Neutrophil (primary cell): ENCODE measurements around the gene DYRK1A.
A peak's percentile ranks its signal among the peaks of the same experiment; 100 is the strongest.

Experiments used
- H3K27ac ChIP-seq: fragments of 200-600 bp; sonication (generic); 2 replicates; pipeline ENCODE4 v1.5.1; 2016; ENCODE audit warnings: mild to moderate bottlenecking, moderate library complexity
- H3K27me3 ChIP-seq: fragments of 200-600 bp; sonication (generic); 2 replicates; pipeline ENCODE4 v1.6.0; 2016; ENCODE audit warnings: mild to moderate bottlenecking
- H3K36me3 ChIP-seq: fragments of 200-600 bp; sonication (generic); 2 replicates; pipeline ENCODE4 v1.5.1; 2017
- H3K4me1 ChIP-seq, 2 experiments: fragments of 200-600 bp in 1 of 2; sonication (generic) in 1 of 2; 1 replicate in 1 of 2; 2 replicates in 1 of 2; pipeline versions ENCODE4 v1.5.1 to v1.6.1; 2013 to 2016; ENCODE audit warnings: low read depth in 1 of 2, low read length in 1 of 2, mild to moderate bottlenecking in 1 of 2, moderate library complexity in 1 of 2; ENCODE audit not compliant: control insufficient read depth in 1 of 2, insufficient read depth in 1 of 2
- H3K4me3 ChIP-seq, 2 experiments: fragments of 200-600 bp in 1 of 2; sonication (generic) in 1 of 2; 1 replicate in 1 of 2; 2 replicates in 1 of 2; pipeline ENCODE4 v1.5.1; 2013 to 2016; ENCODE audit warnings: low read depth in 1 of 2, low read length in 1 of 2, mild to moderate bottlenecking in 1 of 2, moderate library complexity in 1 of 2
- H3K9me3 ChIP-seq: fragments of 200-600 bp; sonication (generic); 2 replicates; pipeline ENCODE4 v1.5.1; 2016
- TF ChIP-seq, protein P1 (sequence below): fragments of 200-600 bp; sonication (generic); IDR thresholded peaks from 2 replicates; pipeline ENCODE4 v1.5.1; 2016; ENCODE audit warnings: antibody characterized with exemption

Gene DYRK1A

DNA sequence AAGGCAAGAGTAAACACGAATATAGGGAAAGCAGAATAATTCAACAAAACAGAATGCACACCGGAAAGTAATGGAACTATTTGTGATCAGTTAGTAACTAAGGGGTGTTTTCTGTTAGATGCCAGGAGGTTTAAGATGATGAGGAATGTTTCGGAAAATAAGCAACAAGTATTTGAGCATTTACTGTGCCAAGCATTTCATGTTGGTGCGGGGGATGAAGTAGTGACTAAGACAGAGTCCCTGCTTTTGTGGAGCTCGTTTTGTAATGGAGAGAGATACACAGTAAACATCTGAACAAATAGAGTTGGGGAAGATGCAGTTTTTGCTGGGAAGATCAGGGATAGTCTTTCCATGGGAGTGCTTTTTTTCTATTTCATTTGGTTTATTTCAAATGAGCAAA lies 78.7 kb downstream of the DYRK1A start:
- H3K27ac ChIP-seq, result peak overlapping the region; percentile 7

DNA sequence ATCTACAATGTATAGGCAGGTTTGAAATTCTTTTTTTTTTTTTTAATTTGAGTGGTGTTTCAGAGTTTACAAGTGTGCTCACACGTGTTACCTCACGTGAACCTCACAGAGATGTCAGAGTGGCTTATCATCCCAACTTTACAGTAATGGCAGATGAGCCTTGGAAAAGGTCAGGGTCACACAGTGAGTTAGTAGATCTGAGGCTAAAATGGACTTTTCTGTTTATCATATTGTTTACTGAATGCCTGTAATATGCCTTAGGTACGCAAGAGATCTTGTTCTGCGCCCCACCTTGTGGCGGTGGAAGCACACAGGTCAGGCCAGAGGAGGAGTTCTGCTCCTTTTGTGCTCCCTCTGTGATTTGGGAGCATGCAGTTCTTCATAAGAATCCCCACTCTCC lies 80.0 kb downstream of the DYRK1A start:
- H3K4me3 ChIP-seq, result no peak overlapping the region
- TF ChIP-seq, protein P1, sequence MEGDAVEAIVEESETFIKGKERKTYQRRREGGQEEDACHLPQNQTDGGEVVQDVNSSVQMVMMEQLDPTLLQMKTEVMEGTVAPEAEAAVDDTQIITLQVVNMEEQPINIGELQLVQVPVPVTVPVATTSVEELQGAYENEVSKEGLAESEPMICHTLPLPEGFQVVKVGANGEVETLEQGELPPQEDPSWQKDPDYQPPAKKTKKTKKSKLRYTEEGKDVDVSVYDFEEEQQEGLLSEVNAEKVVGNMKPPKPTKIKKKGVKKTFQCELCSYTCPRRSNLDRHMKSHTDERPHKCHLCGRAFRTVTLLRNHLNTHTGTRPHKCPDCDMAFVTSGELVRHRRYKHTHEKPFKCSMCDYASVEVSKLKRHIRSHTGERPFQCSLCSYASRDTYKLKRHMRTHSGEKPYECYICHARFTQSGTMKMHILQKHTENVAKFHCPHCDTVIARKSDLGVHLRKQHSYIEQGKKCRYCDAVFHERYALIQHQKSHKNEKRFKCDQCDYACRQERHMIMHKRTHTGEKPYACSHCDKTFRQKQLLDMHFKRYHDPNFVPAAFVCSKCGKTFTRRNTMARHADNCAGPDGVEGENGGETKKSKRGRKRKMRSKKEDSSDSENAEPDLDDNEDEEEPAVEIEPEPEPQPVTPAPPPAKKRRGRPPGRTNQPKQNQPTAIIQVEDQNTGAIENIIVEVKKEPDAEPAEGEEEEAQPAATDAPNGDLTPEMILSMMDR, result no peak
- H3K4me1 ChIP-seq, result peaks cover 9 to 11% of the 10 kb centered on the region in 2 experiments
- no peaks in the 10 kb centered on the region for H3K9me3 ChIP-seq
- no peaks in the 10 kb centered on the region for H3K27me3 ChIP-seq
- H3K27ac ChIP-seq, result peak overlapping the region; percentile 32
- H3K36me3 ChIP-seq, result no peaks in the 10 kb centered on the region

More for the DNA sequence above, 78.7 kb downstream of the DYRK1A start:
- TF ChIP-seq, protein P1, result no peak
- peaks cover 3 to 5% of the 10 kb centered on the region in 2 experiments for H3K4me1 ChIP-seq
- H3K27me3 ChIP-seq, result no peaks in the 10 kb centered on the region
- no peaks in the 10 kb centered on the region for H3K36me3 ChIP-seq
- no peaks in the 10 kb centered on the region for H3K9me3 ChIP-seq
- H3K4me3 ChIP-seq, result no peak overlapping the region

DNA sequence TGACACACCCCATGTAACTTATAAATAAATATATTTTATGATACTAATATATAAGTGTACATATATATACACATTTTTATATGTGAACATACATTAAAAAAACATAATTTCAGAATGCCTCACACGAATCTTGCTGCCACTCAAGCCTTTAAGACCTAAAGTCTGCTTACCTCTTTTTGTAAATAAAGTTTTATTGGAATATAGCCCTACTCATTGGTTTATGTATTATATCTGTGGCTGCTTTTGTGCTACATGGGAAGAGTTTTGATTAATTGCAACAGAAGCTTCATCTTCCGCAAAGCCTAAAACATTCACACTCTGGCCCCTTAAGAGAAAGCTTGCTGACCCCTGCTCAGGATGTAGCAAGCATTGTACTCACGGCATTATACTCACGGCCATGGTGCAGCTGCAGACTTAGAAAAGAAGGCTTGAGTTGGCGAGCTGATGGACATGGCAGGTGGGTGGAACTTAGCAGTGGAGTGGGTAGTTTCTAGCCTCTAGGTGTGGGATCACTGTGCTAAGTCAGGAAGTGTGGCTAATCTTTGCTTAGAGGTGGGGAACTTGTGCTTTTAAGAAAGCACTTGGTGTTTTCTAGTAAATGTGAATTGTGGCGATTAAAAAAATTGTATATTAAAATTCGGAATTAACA lies 80.8 kb downstream of the DYRK1A start:
- Histone ChIP-seq H3K27ac (peak overlapping the region; percentile 32), H3K27me3 (no peaks in the 10 kb centered on the region), H3K36me3 (no peaks in the 10 kb centered on the region), H3K9me3 (no peaks in the 10 kb centered on the region), H3K4me3 (no peak overlapping the region), H3K4me1 (peaks cover 9 to 11% of the 10 kb centered on the region in 2 experiments)
- TF ChIP-seq, protein P1, result no peak

DNA sequence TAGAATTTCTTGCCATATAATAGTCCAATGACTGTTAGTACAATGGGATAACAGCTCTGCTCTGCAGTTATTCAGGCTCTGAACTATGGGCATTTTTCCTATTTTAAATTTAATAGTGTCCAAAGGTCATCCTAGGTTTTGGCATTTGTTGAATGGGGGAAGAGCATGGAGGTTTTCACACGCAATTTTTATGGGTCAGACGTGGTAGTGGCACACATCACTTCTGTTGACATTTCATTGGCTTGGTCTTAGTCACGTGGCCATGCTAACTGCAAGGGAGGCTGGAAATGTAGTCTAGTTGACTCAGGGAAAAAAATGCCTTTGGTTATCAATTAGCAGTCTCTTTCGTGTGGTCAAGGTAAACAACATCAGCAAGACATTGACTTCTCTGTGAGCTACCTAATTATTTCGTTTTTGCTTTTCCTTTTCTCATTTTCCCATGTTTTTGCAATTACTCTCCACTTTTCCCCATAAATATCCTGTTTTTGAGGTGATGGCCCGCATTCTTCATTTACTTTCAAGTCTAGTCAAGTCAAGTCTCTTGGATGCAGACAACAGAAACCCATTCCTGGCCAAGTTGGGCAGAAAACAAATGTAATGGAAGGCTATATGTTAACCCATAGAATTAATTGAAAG lies 82.8 kb downstream of the DYRK1A start:
- Histone ChIP-seq H3K4me1 (peaks cover 9 to 11% of the 10 kb centered on the region in 2 experiments), H3K9me3 (no peaks in the 10 kb centered on the region), H3K4me3 (no peak overlapping the region), H3K27ac (peak overlapping the region; percentile 65), H3K36me3 (no peaks in the 10 kb centered on the region), H3K27me3 (no peaks in the 10 kb centered on the region)
- TF ChIP-seq, protein P1, result no peak

DNA sequence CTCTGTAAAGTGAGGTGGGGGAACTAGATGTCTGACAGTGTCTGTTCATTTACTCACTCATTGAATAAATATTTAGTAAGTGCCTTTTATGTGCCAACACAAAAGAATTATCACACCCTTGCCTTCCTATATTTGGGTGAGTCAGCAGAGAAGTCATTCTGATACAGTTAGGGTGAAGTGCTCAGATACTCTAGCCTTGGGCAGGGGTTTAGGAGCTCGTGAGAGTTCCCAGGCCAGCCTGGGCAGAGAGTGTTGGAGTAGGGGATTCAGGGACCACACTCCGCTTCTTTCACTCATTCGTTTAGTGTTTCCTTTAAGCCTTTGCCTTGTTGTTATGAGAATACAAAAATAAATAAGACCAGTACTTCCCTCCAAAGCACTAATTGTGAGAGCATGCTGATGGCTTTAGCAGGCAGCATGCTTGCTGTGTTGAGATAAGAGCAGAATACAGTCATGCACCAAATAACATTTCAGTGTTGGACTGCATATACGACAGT lies 83.9 kb downstream of the DYRK1A start:
- TF ChIP-seq, protein P1, result no peak
- Histone ChIP-seq H3K9me3 (no peaks in the 10 kb centered on the region), H3K27ac (peak overlapping the region; percentile 65), H3K4me3 (no peak overlapping the region), H3K27me3 (no peaks in the 10 kb centered on the region), H3K36me3 (no peaks in the 10 kb centered on the region), H3K4me1 (peaks cover 11 to 14% of the 10 kb centered on the region in 2 experiments)
